DLD1 (cell line): ENCODE results near the gene CTAGE6.
"Not testable (repeated sequence)": the region's sequence is repeated elsewhere in the genome, so short reads cannot be mapped to it uniquely, and the experiment has no call there.

Experiments used
- in situ Hi-C: cut with HindIII; loops from 2 replicates; pipeline ENCODE4 v1.10.0; 2017; ENCODE audit warnings: low sequenced_read_pairs

The CTAGE6 gene

GRCh38 chr7:143715543-143716193 is 41.8 kb downstream of the CTAGE6 start:
- in situ Hi-C loops: not testable (repeated sequence)

- in situ Hi-C loops: not testable (repeated sequence)
Observed at GRCh38 chr7:143714581-143715454, 42.7 kb downstream of the CTAGE6 start.

GRCh38 chr7:143712381-143712780 is 45.1 kb downstream of the CTAGE6 start:
- in situ Hi-C loops: not testable (repeated sequence)

- in situ Hi-C loops: not testable (repeated sequence)
Observed at GRCh38 chr7:143711727-143712324, 45.7 kb downstream of the CTAGE6 start.

- in situ Hi-C loops: not testable (repeated sequence)
Observed at GRCh38 chr7:143709895-143710294, 47.6 kb downstream of the CTAGE6 start.
